AG09309 (cell line): ENCODE measurements around the gene FUBP3.

Experiments used
- DNase-seq: peaks from one replicate; pipeline ENCODE4 v3.0.0-alpha.2; 2010; ENCODE audit warnings: low read depth
- H3K4me3 ChIP-seq: 2 replicates; pipeline ENCODE4 v1.5.1; 2011; ENCODE audit warnings: mild to moderate bottlenecking, low read depth, low read length, moderate library complexity; ENCODE audit not compliant: control insufficient read depth
- TF ChIP-seq, protein P1 (sequence below): IDR thresholded peaks from 2 replicates; pipeline ENCODE4 v1.5.1; 2011; ENCODE audit warnings: mild to moderate bottlenecking, low read depth, low read length, inconsistent platforms; ENCODE audit not compliant: insufficient read depth, control insufficient read depth; ENCODE audit errors: missing control alignments

Gene FUBP3

DNA sequence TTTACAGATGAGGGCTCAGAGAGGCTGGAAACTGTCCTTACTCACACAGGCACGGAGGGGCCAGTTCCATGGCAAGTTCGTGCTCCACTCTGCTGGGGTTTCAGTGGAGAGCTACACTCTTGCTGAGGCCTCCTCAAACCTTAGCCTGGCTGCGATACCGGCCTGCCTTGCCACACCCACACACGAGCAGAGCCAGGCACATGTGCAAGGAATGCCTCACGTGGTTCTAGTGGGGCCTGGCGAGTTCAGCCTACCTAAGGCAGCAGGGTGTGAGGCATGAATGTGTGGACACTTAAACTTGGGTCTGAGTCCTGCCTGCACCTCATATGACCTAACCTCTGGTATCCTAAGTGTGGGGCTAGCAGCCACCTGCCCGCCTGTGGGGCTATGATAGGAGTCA lies 63.5 kb downstream of the FUBP3 start:
- TF ChIP-seq, protein P1, sequence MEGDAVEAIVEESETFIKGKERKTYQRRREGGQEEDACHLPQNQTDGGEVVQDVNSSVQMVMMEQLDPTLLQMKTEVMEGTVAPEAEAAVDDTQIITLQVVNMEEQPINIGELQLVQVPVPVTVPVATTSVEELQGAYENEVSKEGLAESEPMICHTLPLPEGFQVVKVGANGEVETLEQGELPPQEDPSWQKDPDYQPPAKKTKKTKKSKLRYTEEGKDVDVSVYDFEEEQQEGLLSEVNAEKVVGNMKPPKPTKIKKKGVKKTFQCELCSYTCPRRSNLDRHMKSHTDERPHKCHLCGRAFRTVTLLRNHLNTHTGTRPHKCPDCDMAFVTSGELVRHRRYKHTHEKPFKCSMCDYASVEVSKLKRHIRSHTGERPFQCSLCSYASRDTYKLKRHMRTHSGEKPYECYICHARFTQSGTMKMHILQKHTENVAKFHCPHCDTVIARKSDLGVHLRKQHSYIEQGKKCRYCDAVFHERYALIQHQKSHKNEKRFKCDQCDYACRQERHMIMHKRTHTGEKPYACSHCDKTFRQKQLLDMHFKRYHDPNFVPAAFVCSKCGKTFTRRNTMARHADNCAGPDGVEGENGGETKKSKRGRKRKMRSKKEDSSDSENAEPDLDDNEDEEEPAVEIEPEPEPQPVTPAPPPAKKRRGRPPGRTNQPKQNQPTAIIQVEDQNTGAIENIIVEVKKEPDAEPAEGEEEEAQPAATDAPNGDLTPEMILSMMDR = no peak
- DNase-seq = no peak
- H3K4me3 ChIP-seq = no peak overlapping the region

DNA sequence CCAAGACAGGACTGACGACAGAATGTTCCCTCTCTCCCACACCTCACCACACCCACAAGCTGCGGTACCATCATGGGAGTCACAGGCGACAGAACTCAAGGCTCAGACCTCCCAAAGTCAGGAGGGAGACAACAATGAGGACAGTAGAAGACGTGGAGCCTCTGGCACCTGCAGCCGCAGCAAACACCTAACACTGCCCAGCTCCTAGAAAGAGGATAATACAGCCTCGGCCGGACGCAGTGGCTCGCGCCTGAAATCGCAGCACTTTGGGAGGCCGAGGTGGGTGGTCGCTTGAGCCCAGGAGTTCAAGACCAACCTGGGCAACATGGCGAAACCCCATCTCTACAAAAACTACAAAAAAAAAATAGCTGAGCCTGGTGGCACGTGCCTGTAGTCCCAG lies 71.8 kb downstream of the FUBP3 start:
- no peak for DNase-seq
- TF ChIP-seq, protein P1 = no peak
- no peak overlapping the region for H3K4me3 ChIP-seq

DNA sequence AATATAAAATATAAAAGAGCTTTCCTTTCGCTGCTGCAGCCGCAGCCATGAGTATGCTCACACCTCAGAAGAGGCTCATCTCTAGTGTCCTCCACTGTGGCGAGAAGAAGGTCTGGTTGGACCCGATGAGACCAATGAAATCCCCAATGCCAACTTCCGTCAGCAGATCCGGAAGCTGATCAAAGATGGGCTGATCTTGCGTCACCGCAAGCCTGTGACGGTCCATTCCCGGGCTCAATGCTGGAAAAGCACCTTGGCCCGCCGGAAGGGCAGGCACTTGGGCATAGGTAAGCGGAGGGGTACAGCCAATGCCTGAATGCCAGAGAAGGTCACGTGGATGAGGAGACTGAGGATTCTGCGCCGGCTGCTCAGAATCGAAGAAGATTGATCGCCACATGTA lies 72.4 kb downstream of the FUBP3 start:
- no peak overlapping the region for H3K4me3 ChIP-seq
- TF ChIP-seq, protein P1 = no peak
- no peak for DNase-seq

DNA sequence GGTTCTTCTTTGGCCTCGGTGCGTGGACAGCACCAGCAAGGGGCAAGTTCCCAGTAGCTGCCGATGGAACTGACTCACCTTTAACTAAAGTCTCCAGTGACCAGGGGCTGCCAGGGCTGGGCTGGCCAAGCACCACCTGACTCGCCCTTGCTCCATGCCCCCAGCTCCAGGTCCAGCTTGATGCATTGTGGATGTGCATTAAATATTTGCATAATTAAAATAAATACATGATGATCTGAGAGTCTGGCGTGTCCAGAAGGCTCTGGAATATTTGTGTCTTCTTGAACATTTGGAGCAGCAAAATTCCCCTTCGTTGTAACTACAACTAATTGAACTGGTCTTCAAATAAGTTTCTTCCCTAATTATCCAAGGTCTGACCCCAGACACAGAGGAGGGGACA lies 75.5 kb downstream of the FUBP3 start:
- H3K4me3 ChIP-seq = no peak overlapping the region
- DNase-seq = no peak
- TF ChIP-seq, protein P1 = no peak

DNA sequence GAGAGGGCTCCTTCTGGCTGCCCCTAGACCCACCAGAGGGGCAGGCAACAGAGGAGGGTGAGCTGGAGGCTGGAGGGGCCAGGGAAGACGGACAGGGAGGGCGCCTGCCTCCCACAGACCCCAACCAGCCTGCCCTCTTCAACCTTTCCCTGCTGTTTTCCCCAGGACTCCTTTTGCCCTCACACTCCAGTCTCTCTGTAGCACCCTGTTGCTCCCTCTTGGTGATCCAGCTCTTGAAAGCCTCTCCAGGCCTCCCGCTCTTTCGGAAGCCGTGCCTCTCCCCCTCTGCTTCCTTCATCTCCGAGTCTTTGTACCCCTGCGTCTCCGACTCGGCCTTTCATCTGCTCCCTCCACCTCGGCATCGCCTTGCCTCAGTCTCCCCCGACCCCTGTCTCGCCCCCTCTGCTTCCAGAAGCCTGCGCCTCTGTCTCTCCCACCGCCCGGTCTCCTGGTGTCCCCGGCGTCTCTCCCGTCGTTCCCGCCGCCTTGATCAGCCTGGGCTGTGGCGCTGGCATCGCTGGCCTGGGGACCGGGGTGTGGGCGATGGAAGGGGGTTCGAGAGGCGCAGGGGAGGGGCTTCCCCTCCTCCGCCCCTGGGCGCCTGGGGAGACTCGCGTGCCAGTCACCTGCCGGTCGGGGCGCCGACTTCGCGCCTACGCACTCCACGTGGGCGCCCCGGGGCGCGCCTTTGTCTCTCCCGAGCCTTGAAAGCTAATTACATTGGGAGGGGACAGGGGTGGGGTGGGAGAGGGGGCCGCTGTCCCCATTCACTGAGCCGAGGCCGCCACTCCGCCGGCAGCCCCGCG lies 79.7 kb downstream of the FUBP3 start:
- no peak overlapping the region for H3K4me3 ChIP-seq
- no peak for DNase-seq
- TF ChIP-seq, protein P1 = no peak

DNA sequence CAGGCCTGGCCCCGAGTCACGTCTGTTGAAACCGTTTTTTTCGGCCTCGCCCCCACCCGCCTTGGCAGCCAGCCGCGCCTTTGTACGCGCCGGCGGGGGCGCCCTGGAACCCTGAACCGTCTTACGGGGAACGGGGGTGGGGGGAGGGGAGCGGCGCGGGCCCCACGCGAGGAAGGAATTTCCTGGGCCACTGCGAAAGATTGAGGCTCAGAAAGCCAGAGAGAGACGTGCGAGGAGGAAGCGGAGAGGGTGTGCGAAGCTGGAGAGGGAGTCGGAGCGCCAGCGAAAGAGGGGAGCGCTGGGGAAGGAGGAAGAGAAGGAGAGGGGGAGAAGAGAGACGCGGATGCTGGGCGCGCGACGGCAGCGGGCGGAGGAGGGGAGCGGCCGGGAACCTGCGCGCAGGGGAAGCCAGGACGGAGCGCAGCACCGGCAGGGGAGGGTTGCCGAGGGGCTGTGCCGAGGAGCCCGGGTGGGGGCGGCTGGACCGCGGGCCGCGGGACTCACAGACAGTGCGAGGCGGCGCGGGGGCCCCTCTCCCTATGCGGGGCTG lies 80.4 kb downstream of the FUBP3 start:
- DNase-seq = no peak
- H3K4me3 ChIP-seq = no peak overlapping the region
- TF ChIP-seq, protein P1 = no peak
